H9 (cell line): Measurements from ENCODE around the gene GCN1. TPM values are rescaled to one million over a fixed set of nuclear protein-coding genes. Genes with fewer than 3 reads are reported as not detected.

Experiments used
- DNase-seq: peaks from one replicate; pipeline ENCODE4 v3.0.0-alpha.2; 2017
- H2AFZ ChIP-seq: one replicate; pipeline ENCODE4 v1.6.1; 2013; ENCODE audit warnings: mild to moderate bottlenecking, low read length, control low read depth, moderate library complexity
- H2AK5ac ChIP-seq: 2 replicates; pipeline ENCODE4 v1.6.1; 2013; ENCODE audit warnings: low read length, control low read depth, mixed read lengths; ENCODE audit not compliant: insufficient read length
- H2BK120ac ChIP-seq: one replicate; pipeline ENCODE4 v1.6.1; 2013; ENCODE audit warnings: low read depth, mild to moderate bottlenecking, low read length, control low read depth, inconsistent platforms; ENCODE audit not compliant: poor library complexity, severe bottlenecking
- H2BK12ac ChIP-seq: 2 replicates; pipeline ENCODE4 v1.6.1; 2013; ENCODE audit warnings: low read length, control low read depth, mixed read lengths, low read depth; ENCODE audit not compliant: insufficient read length
- H2BK15ac ChIP-seq: 2 replicates; pipeline ENCODE4 v1.6.1; 2013; ENCODE audit warnings: low read depth, low read length, control low read depth
- H2BK20ac ChIP-seq: one replicate; pipeline ENCODE4 v1.6.1; 2013; ENCODE audit warnings: low read depth, mild to moderate bottlenecking, low read length, control low read depth, inconsistent platforms; ENCODE audit not compliant: poor library complexity, severe bottlenecking
- H2BK5ac ChIP-seq: 2 replicates; pipeline ENCODE4 v1.6.1; 2013; ENCODE audit warnings: low read length, control low read depth, mixed read lengths; ENCODE audit not compliant: insufficient read length
- H3K14ac ChIP-seq: 2 replicates; pipeline ENCODE4 v1.6.1; 2013; ENCODE audit warnings: low read length, control low read depth; ENCODE audit not compliant: insufficient read depth
- H3K18ac ChIP-seq: 2 replicates; pipeline ENCODE4 v1.6.1; 2013; ENCODE audit warnings: low read depth, mild to moderate bottlenecking, mixed read lengths, low read length, control low read depth; ENCODE audit not compliant: insufficient read length
- H3K23ac ChIP-seq: 2 replicates; pipeline ENCODE4 v1.6.1; 2013; ENCODE audit warnings: low read length, control low read depth, mixed read lengths, low read depth; ENCODE audit not compliant: insufficient read length
- H3K23me2 ChIP-seq: 2 replicates; pipeline ENCODE4 v1.6.1; 2013; ENCODE audit warnings: low read depth, mild to moderate bottlenecking, mixed read lengths, low read length, control low read depth; ENCODE audit not compliant: insufficient read length, poor library complexity, severe bottlenecking
- H3K27ac ChIP-seq: 2 replicates; pipeline ENCODE4 v1.5.1; 2013; ENCODE audit warnings: low read length, control low read depth, mixed read lengths, low read depth; ENCODE audit not compliant: insufficient read length
- H3K27me3 ChIP-seq: 2 replicates; pipeline ENCODE4 v1.6.1; 2013; ENCODE audit warnings: low read length, control low read depth, inconsistent platforms; ENCODE audit not compliant: insufficient read depth
- H3K4ac ChIP-seq: 2 replicates; pipeline ENCODE4 v1.6.1; 2013; ENCODE audit warnings: low read depth, mild to moderate bottlenecking, control low read depth, inconsistent platforms, low read length, moderate library complexity
- H3K4me1 ChIP-seq: 2 replicates; pipeline ENCODE4 v1.6.1; 2013; ENCODE audit warnings: low read length, control low read depth, inconsistent platforms; ENCODE audit not compliant: insufficient read depth
- H3K4me2 ChIP-seq: 2 replicates; pipeline ENCODE4 v1.6.1; 2013; ENCODE audit warnings: low read length, control low read depth, mixed read lengths; ENCODE audit not compliant: insufficient read length, insufficient read depth
- H3K56ac ChIP-seq: 2 replicates; pipeline ENCODE4 v1.6.1; 2013; ENCODE audit warnings: low read depth, mild to moderate bottlenecking, mixed read lengths, low read length, control low read depth; ENCODE audit not compliant: insufficient read length
- H3K79me1 ChIP-seq: 2 replicates; pipeline ENCODE4 v1.6.1; 2013; ENCODE audit warnings: low read depth, mild to moderate bottlenecking, moderate library complexity, low read length, control low read depth, inconsistent platforms; ENCODE audit not compliant: insufficient read depth, poor library complexity, severe bottlenecking
- H3K79me2 ChIP-seq: 2 replicates; pipeline ENCODE4 v1.6.1; 2013; ENCODE audit warnings: low read length, control low read depth, inconsistent platforms; ENCODE audit not compliant: insufficient read depth
- H3K9ac ChIP-seq: 2 replicates; pipeline ENCODE4 v1.6.1; 2013; ENCODE audit warnings: low read length, control low read depth, mixed read lengths; ENCODE audit not compliant: insufficient read length; ENCODE audit errors: extremely low read depth
- H3K9me3 ChIP-seq: one replicate; pipeline ENCODE4 v1.6.1; 2013; ENCODE audit warnings: low read depth, low read length, inconsistent platforms; ENCODE audit not compliant: control insufficient read depth
- H3T11ph ChIP-seq: one replicate; pipeline ENCODE4 v1.6.1; 2013; ENCODE audit warnings: mild to moderate bottlenecking, low read length, control low read depth, inconsistent platforms
- H4K20me1 ChIP-seq: one replicate; pipeline ENCODE4 v1.6.1; 2013; ENCODE audit not compliant: control insufficient read depth, insufficient read length, insufficient read depth
- H4K5ac ChIP-seq: 2 replicates; pipeline ENCODE4 v1.6.1; 2013; ENCODE audit warnings: low read depth, mild to moderate bottlenecking, mixed read lengths, low read length, control low read depth; ENCODE audit not compliant: insufficient read length
- H4K8ac ChIP-seq: replicated peaks from 2 replicates; pipeline ENCODE4 v1.6.1; 2013; ENCODE audit warnings: low read length, control low read depth, mixed read lengths, low read depth; ENCODE audit not compliant: insufficient read length
- H4K91ac ChIP-seq: 2 replicates; pipeline ENCODE4 v1.6.1; 2013; ENCODE audit warnings: low read depth, mild to moderate bottlenecking, moderate library complexity, mixed read lengths, low read length, control low read depth; ENCODE audit not compliant: insufficient read length
- H3K27ac Mint-ChIP-seq, 3 experiments: 2 replicates in 2 of 3; 3 replicates in 1 of 3; pipeline ENCODE4 v1.8.0; 2020 to 2021; ENCODE audit warnings: mixed read lengths in 3 of 3, mild to moderate bottlenecking in 1 of 3, moderate library complexity in 1 of 3
- H3K27me3 Mint-ChIP-seq: 2 replicates; pipeline ENCODE4 v1.8.0; 2021; ENCODE audit warnings: low read depth, mild to moderate bottlenecking, moderate library complexity, mixed read lengths
- H3K36me3 Mint-ChIP-seq, 3 experiments: 2 replicates in 2 of 3; 3 replicates in 1 of 3; pipeline ENCODE4 v1.8.0; 2020 to 2021; ENCODE audit warnings: low read depth in 3 of 3, mixed read lengths in 3 of 3; ENCODE audit not compliant: insufficient read depth in 1 of 3
- H3K4me1 Mint-ChIP-seq, 2 experiments: 2 replicates each; pipeline ENCODE4 v1.8.0; 2020; ENCODE audit warnings: mixed read lengths in 2 of 2
- H3K4me3 Mint-ChIP-seq, 2 experiments: 2 replicates in 1 of 2; 3 replicates in 1 of 2; pipeline ENCODE4 v1.8.0; 2020 to 2021; ENCODE audit warnings: mild to moderate bottlenecking in 2 of 2, mixed read lengths in 2 of 2, moderate library complexity in 1 of 2
- H3K9me3 Mint-ChIP-seq, 2 experiments: 2 replicates in 1 of 2; 3 replicates in 1 of 2; pipeline ENCODE4 v1.8.0; 2020; ENCODE audit warnings: mild to moderate bottlenecking in 2 of 2, mixed read lengths in 2 of 2, moderate library complexity in 1 of 2
- WGBS: extraction: QIAGEN DNeasy Blood & Tissue Kit; methylation state at CpG from one replicate; pipeline ENCODE4 v1.1.7; 2013; ENCODE audit warnings: missing lambda C conversion rate, low lambda C conversion rate, mixed read lengths; ENCODE audit not compliant: insufficient read length; ENCODE audit errors: extremely low coverage; 5-methylcytosine and 5-hydroxymethylcytosine counted together
- total RNA-seq: library from RNA; stranded (reverse); gene quantifications from 2 replicates; pipeline ENCODE4 v1.2.1, GENCODE V29; 2021
- TF ChIP-seq, protein P1 (sequence below): fragments of 200-600 bp; sonication (generic); conservative IDR thresholded peaks from 3 replicates; pipeline ENCODE4 v1.8.0; 2021; ENCODE audit warnings: antibody characterized with exemption, mild to moderate bottlenecking

The GCN1 gene
- total RNA-seq, 1 experiment from 2014 or later: 137 TPM

DNA sequence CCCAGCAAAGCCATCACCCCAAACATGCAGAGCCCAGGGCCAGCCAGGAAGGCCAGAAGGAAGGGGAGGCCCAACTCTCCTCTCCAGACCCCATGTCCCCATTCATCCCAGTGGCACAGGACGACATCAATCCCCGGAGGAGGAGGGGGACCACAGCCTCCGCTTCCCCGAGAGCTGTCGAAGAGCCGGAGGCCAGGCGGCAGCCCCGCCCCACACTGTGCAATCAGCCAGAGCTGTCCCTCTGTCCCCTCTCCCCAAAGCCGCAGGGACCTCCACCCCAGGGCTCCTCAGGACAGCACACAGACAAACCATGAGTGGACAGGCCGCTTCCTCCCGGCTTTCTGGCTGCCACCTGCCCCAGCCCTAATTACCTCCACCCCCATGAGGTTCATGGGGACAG, 94.8 kb downstream of the GCN1 start:
- Mint-ChIP-seq H3K27ac (peak overlapping the region in 2 of 3 experiments; percentile 10 to 79; a peak in 2 of 7 replicates), H3K27me3 (no peaks in the 10 kb centered on the region), H3K36me3 (peaks cover 11 to 48% (median 45%) of the 10 kb centered on the region in 3 experiments; a peak in 6 of 7 replicates), H3K9me3 (no peaks in the 10 kb centered on the region), H3K4me3 (no peak overlapping the region), H3K4me1 (peaks cover 8 to 21% of the 10 kb centered on the region in 2 experiments)
- Histone ChIP-seq H4K20me1 (no peaks in the 10 kb centered on the region), H4K91ac (no peak overlapping the region), H3K9ac (no peak overlapping the region), H3K79me2 (no peaks in the 10 kb centered on the region; the same call in 1 of the 2 replicates), H3K18ac (no peak overlapping the region), H3K23me2 (no peaks in the 10 kb centered on the region), H3K14ac (no peak overlapping the region), H2BK5ac (no peak overlapping the region), H3K79me1 (no peaks in the 10 kb centered on the region), H3T11ph (no peak overlapping the region), H4K8ac (no peak overlapping the region), H3K23ac (no peak overlapping the region), H2BK120ac (no peak overlapping the region), H2BK20ac (no peak overlapping the region), H3K4me1 (peaks cover 2% of the 10 kb centered on the region; the same call in 1 of the 2 replicates), H4K5ac (no peak overlapping the region), H2BK15ac (no peak overlapping the region), H3K9me3 (no peaks in the 10 kb centered on the region), H3K4ac (no peak overlapping the region), H2AK5ac (no peak overlapping the region), H3K27me3 (no peaks in the 10 kb centered on the region), H2BK12ac (no peak overlapping the region), H3K56ac (no peak overlapping the region), H2AFZ (no peak overlapping the region), H3K27ac (no peak overlapping the region), H3K4me2 (no peak overlapping the region)
- TF ChIP-seq, protein P1, sequence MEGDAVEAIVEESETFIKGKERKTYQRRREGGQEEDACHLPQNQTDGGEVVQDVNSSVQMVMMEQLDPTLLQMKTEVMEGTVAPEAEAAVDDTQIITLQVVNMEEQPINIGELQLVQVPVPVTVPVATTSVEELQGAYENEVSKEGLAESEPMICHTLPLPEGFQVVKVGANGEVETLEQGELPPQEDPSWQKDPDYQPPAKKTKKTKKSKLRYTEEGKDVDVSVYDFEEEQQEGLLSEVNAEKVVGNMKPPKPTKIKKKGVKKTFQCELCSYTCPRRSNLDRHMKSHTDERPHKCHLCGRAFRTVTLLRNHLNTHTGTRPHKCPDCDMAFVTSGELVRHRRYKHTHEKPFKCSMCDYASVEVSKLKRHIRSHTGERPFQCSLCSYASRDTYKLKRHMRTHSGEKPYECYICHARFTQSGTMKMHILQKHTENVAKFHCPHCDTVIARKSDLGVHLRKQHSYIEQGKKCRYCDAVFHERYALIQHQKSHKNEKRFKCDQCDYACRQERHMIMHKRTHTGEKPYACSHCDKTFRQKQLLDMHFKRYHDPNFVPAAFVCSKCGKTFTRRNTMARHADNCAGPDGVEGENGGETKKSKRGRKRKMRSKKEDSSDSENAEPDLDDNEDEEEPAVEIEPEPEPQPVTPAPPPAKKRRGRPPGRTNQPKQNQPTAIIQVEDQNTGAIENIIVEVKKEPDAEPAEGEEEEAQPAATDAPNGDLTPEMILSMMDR: no peak
- no peak for DNase-seq
- no CpG with 5 or more reads among the region's 11 CpGs for WGBS
